HG02981 (cell line): Measurements from ENCODE around the gene PRAMEF25.
"Not testable (repeated sequence)": the region's sequence is repeated elsewhere in the genome, so short reads cannot be mapped to it uniquely, and the experiment has no call there.

Source experiments
- ATAC-seq: cut with Tn5 transposase; IDR thresholded peaks from one replicate; pipeline ENCODE4 v1.9.1; 2021; ENCODE audit warnings: mild to moderate bottlenecking, moderate library complexity; ENCODE audit not compliant: unreplicated experiment

The PRAMEF25 gene

GRCh38 chr1:13070474-13070873 is at the start of gene PRAMEF25:
Gene PRAMEF25, plus strand, starts transcription at chr1:13070774. Its CDS starts 2,920 bp downstream, at chr1:13073694.
- ATAC-seq, result not testable (repeated sequence)

GRCh38 chr1:13056475-13056874 is 14.1 kb upstream of the PRAMEF25 start, which contains the start of gene PRAMEF27:
Gene PRAMEF27, minus strand, starts transcription at chr1:13056575. Its CDS starts 2,916 bp downstream, at chr1:13053659.
- ATAC-seq, result not testable (repeated sequence)

GRCh38 chr1:13116754-13117153 is 46.2 kb downstream of the PRAMEF25 start, which contains the start of gene HNRNPCL2:
Gene HNRNPCL2, minus strand, starts transcription at chr1:13116854. Its CDS starts 454 bp downstream, at chr1:13116400.
- not testable (repeated sequence) for ATAC-seq
